Ectodermal cell (in vitro differentiated cells): ENCODE results near the gene SLIT1.

ENCODE experiments used
- H3K27ac ChIP-seq: 2 replicates; pipeline ENCODE4 v1.7.0; 2013; ENCODE audit warnings: mild to moderate bottlenecking, low read depth, low read length; ENCODE audit not compliant: insufficient read depth, poor library complexity, severe bottlenecking
- H3K27me3 ChIP-seq: 2 replicates; pipeline ENCODE4 v1.7.0; 2013; ENCODE audit warnings: mild to moderate bottlenecking, low read length; ENCODE audit not compliant: insufficient read depth, control insufficient read depth, poor library complexity, severe bottlenecking
- H3K36me3 ChIP-seq: one replicate; pipeline ENCODE4 v1.7.0; 2013; ENCODE audit warnings: low read length; ENCODE audit not compliant: control insufficient read depth, insufficient read depth
- H3K4me1 ChIP-seq: one replicate; pipeline ENCODE4 v1.7.0; 2013; ENCODE audit warnings: low read length; ENCODE audit not compliant: control insufficient read depth, insufficient read depth
- H3K4me3 ChIP-seq: 2 replicates; pipeline ENCODE4 v1.7.0; 2013; ENCODE audit warnings: low read depth, low read length, control low read depth; ENCODE audit not compliant: insufficient read depth
- H3K9me3 ChIP-seq: 2 replicates; pipeline ENCODE4 v1.7.0; 2013; ENCODE audit warnings: mild to moderate bottlenecking, low read length, moderate library complexity; ENCODE audit not compliant: control insufficient read depth
- WGBS, 2 experiments: methylation state at CpG; one replicate each; pipeline ENCODE4 v1.1.7; 2013; ENCODE audit warnings: missing lambda C conversion rate in 2 of 2; 5-methylcytosine and 5-hydroxymethylcytosine counted together

The SLIT1 gene

DNA sequence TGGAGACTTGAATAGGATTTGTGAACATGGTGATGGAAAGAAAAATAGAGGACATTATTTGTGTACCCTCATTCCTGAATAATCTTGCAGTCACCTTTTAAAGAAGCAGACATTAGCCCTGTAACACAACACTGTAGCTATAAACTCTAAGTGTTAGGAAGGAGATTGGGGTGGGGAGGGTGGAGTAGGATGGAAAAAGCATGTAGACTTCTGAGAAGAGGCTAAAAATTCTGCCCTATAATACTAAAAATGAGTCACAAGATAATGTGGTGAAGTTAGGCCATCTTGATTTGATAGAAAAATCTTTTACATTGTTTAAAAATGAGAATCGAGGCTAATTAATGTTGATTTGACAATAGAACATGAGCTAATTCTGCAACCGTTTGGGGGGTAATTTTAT is 224.9 kb downstream of the SLIT1 start:
- Histone ChIP-seq H3K36me3 (no peaks in the 10 kb centered on the region), H3K4me1 (no peaks in the 10 kb centered on the region), H3K27ac (no peak overlapping the region), H3K9me3 (no peaks in the 10 kb centered on the region), H3K4me3 (no peak overlapping the region), H3K27me3 (no peaks in the 10 kb centered on the region)
- 92 to 94% methylated on average over 2 of the region's 2 CpGs for WGBS, 2 experiments

DNA sequence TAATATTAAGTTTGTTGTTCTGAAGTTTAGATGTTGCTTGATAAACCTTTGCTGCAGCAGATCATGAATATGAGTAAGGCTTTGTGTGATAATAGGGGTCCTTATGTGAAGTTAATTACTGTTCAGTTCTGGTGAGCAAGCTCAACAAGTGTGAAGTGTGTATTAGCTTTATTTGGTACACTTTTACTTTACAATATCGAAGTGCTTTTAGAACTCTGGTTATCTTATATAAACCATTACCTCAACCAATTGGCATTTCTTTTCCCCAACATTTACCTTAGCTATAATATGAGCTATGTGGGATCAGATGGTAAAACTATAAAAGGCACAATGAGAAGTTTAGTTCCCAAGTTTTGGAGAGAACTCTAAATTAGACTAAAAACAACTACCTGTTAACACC is 226.0 kb downstream of the SLIT1 start:
- Histone ChIP-seq H3K4me3 (no peak overlapping the region), H3K36me3 (no peaks in the 10 kb centered on the region), H3K4me1 (no peaks in the 10 kb centered on the region), H3K27ac (no peak overlapping the region), H3K27me3 (no peaks in the 10 kb centered on the region), H3K9me3 (no peaks in the 10 kb centered on the region)
- 100% methylated on average over 1 of the region's 1 CpG; no CpG with 5 or more reads in 1 of the 2 experiments for WGBS, 2 experiments

DNA sequence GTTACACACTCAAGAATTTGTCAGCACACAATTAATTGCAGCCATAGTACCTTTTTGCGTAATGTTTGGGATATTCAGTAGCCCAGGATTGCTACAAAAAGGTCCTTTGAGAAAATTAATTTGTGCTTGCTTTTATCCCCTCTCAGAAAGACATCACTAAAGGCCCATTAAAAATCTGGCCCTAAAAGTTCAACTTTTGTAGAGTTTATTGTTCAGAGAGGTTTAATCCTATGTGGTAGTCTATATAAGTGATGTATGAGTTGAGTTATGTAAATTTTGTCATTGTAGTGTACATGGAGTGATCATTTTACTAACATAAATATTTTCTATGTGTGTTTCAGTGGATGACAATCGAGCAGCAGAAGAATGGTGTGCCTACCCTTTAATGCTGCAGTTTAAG is 227.7 kb downstream of the SLIT1 start:
- 95 to 98% methylated on average over 2 of the region's 2 CpGs for WGBS, 2 experiments

GRCh38 chr10:96955794-96956193 is 230.0 kb downstream of the SLIT1 start:
- H3K4me3 ChIP-seq: no peak overlapping the region
- no peaks in the 10 kb centered on the region for H3K36me3 ChIP-seq
- H3K27ac ChIP-seq: no peak overlapping the region
- no peaks in the 10 kb centered on the region for H3K9me3 ChIP-seq
- H3K4me1 ChIP-seq: no peaks in the 10 kb centered on the region
- no peaks in the 10 kb centered on the region for H3K27me3 ChIP-seq
- 94 to 95% methylated on average over 4 of the region's 4 CpGs for WGBS, 2 experiments

More for the DNA sequence above, 227.7 kb downstream of the SLIT1 start:
- no peak overlapping the region for H3K4me3 ChIP-seq
- no peaks in the 10 kb centered on the region for H3K4me1 ChIP-seq
- H3K9me3 ChIP-seq: no peaks in the 10 kb centered on the region
- H3K36me3 ChIP-seq: no peaks in the 10 kb centered on the region
- no peaks in the 10 kb centered on the region for H3K27me3 ChIP-seq
- no peak overlapping the region for H3K27ac ChIP-seq

DNA sequence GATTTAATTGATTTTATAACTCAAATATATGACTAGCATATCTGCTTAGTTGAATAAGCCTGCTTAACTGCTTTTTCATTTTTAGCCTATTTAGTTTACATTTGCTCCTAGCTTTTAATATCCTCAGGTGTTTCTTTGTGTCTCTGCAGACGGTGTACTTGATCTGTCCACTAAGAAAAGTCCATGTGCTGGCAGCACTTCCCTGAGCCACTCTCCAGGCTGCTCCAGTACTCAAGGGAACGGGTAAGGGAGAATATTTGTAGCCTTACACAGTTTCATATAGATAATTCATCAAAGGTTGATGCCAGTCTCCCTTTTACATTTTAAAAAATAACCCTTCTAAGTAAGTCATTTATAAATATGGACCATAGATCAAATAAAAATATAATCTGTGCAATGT is 233.8 kb downstream of the SLIT1 start:
- Histone ChIP-seq H3K36me3 (no peaks in the 10 kb centered on the region), H3K4me3 (no peak overlapping the region), H3K27me3 (no peaks in the 10 kb centered on the region), H3K4me1 (no peaks in the 10 kb centered on the region), H3K9me3 (no peaks in the 10 kb centered on the region), H3K27ac (no peak overlapping the region)
- 92 to 93% methylated on average over 2 of the region's 2 CpGs for WGBS, 2 experiments

DNA sequence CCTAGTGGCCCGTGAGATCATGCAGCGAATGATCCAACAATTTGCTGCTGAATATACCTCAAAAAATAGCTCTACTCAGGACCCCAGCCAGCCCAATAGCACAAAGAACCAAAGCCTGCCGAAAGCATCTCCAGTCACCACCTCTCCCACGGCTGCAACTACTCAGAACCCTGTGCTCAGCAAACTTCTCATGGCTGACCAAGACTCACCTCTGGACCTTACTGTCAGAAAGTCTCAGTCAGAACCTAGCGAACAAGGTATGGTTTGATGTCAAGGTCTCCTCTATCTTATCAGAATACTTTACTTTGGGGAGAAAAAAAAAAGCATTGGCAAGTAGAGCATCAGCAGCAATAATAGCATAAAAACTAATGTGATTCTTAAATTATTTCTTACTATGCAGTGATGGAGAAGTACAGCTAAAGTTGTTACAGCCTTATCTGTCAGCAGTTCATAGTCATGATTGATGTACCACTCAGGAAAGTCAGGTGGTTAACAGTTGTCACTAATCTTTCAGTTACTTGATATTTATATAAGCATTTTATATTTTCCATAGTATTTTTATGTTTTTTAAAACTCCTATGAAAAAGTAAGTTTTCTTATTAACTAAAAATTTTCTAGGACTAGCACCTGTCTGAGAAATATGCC is 236.6 kb downstream of the SLIT1 start:
- 89 to 93% methylated on average over 5 of the region's 5 CpGs for WGBS, 2 experiments
- no peaks in the 10 kb centered on the region for H3K27me3 ChIP-seq
- H3K4me3 ChIP-seq: no peak overlapping the region
- H3K4me1 ChIP-seq: no peaks in the 10 kb centered on the region
- no peaks in the 10 kb centered on the region for H3K9me3 ChIP-seq
- H3K27ac ChIP-seq: no peak overlapping the region
- H3K36me3 ChIP-seq: no peaks in the 10 kb centered on the region
